GM06990 (cell line): ENCODE data around the gene OR51B4.
"Not testable (repeated sequence)": the region's sequence is repeated elsewhere in the genome, so short reads cannot be mapped to it uniquely, and the experiment has no call there.

Experiments
- DNase-seq: peaks from one replicate; pipeline ENCODE4 v3.0.0-alpha.2; 2011; ENCODE audit not compliant: insufficient read length; ENCODE audit errors: extremely low read depth
- H3K27me3 ChIP-seq: replicated peaks from 2 replicates; pipeline ENCODE4 v1.6.0; 2011; ENCODE audit warnings: low read length; ENCODE audit not compliant: control insufficient read depth, insufficient read depth
- H3K36me3 ChIP-seq: 2 replicates; pipeline ENCODE4 v1.5.1; 2011; ENCODE audit warnings: low read length; ENCODE audit not compliant: control insufficient read depth, insufficient read depth
- H3K4me3 ChIP-seq: replicated peaks from 2 replicates; pipeline ENCODE4 v1.5.1; 2011; ENCODE audit warnings: low read depth, mild to moderate bottlenecking, control low read depth, low read length
- CTCF ChIP-seq: IDR thresholded peaks from 2 replicates; pipeline ENCODE4 v1.5.1; 2011; ENCODE audit warnings: low read length, control low read depth, mild to moderate bottlenecking, inconsistent platforms; ENCODE audit not compliant: insufficient read depth, poor library complexity, severe bottlenecking

OR51B4 gene

GRCh38 chr11:5300251-5300650, 1.5 kb downstream of the OR51B4 start:
- no peak overlapping the region for H3K4me3 ChIP-seq
- DNase-seq: no peak
- no peak for TF ChIP-seq CTCF
- no peaks in the 10 kb centered on the region for H3K36me3 ChIP-seq
- H3K27me3 ChIP-seq: no peaks in the 10 kb centered on the region

DNA sequence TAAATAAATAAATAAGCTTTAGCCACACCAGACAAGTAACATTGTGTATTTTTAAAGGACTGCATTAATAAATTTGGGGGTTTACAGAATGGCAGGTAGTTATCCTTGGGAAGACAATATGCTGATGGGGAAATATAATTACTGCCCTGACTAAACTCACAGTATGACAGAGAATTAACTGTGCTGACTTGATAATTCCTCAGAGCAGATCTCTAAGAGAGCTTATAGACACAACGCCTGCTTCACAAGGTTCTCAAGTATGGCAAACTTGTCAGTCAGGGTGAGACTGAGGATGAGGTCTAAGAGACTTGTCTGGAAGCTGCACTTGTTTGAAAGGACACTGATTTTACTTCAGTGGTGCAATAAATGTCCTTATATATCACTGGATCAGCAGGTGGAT, 3.3 kb downstream of the OR51B4 start:
- H3K4me3 ChIP-seq: no peak overlapping the region
- no peaks in the 10 kb centered on the region for H3K36me3 ChIP-seq
- no peak for TF ChIP-seq CTCF
- H3K27me3 ChIP-seq: no peaks in the 10 kb centered on the region
- DNase-seq: no peak

DNA sequence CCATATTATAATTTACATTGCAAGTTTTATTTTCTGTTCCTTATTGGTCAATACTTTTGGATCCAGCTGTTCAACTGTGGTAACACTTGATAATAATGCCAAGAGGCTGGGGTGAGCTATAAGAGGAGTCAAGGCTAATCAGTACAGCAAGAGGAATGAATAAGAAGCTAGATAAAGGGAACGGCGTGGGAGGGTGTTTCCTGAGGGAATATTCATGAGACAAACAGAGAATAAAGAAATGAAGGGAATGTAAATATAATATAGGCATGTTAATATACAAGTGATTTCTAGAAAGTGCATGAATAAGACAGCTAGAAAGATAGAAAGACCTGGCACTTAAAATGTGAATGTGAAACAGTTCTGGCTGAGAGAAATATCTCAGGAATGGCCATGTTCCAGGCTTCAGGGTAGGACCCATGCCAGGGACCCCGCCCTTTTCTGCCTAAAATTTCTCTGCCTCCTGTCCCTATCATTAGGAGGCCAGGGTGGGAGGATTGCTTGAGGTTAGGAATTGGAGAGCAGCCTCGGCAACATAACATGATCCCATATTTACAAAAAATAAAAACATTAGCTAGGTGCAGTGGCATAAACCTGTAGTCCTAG, 3.9 kb downstream of the OR51B4 start:
- Histone ChIP-seq H3K4me3 (no peak overlapping the region), H3K36me3 (no peaks in the 10 kb centered on the region), H3K27me3 (no peaks in the 10 kb centered on the region)
- no peak for TF ChIP-seq CTCF
- DNase-seq: no peak

- not testable (repeated sequence) for H3K4me3 ChIP-seq, H3K36me3 ChIP-seq, DNase-seq, H3K27me3 ChIP-seq
Measured at GRCh38 chr11:5294342-5294995, 7.3 kb downstream of the OR51B4 start.

DNA sequence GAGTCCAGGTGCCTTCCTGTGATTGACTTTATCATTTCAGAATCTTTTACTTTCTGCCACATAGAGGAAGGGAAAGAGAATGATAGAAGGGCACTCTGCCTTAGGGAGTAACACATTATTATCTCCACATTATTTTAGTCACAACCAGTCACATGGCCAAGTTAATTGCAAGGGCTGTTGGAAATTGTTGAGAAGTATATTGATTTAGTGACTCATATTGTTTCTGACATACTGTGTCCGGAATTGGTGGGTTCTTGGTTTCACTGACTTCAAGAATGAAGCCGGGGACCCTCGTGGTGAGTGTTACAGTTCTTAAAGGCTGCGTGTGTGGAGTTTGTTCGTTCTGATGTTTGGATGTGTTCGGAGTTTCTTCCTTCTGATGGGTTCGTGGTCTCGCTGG, 8.7 kb downstream of the OR51B4 start:
- TF ChIP-seq CTCF: no peak
- no peaks in the 10 kb centered on the region for H3K27me3 ChIP-seq

GRCh38 chr11:5291207-5291838, 10.4 kb downstream of the OR51B4 start:
- H3K36me3 ChIP-seq: no peaks in the 10 kb centered on the region
- peak; percentile 74 for TF ChIP-seq CTCF
- DNase-seq: no peak
- H3K27me3 ChIP-seq: no peaks in the 10 kb centered on the region
- no peak overlapping the region for H3K4me3 ChIP-seq

More for the DNA sequence above, 8.7 kb downstream of the OR51B4 start:
- DNase-seq: no peak
- Histone ChIP-seq H3K36me3 (no peaks in the 10 kb centered on the region), H3K4me3 (no peak overlapping the region)
